T47D (cell line): ENCODE measurements around the gene UMODL1.

Experiments used
- DNase-seq, 2 experiments: peaks; one replicate each; pipeline versions ENCODE4 v3.0.0 to v3.0.0-alpha.2; 2011 to 2012; ENCODE audit warnings: low read depth in 1 of 2, low spot score in 1 of 2
- JUND ChIP-seq: IDR thresholded peaks from 2 replicates; pipeline ENCODE4 v1.6.1; 2012; ENCODE audit warnings: low read depth
- in situ Hi-C: cut with HindIII; loops from 2 replicates; pipeline ENCODE4 v1.10.0; 2016; ENCODE audit warnings: low sequenced_read_pairs, low pct_unique_long_range_greater_than_20kb

The UMODL1 gene

GRCh38 chr21:42124081-42124480 lies 53.0 kb downstream of the UMODL1 start:
- DNase-seq = no peak
- in situ Hi-C loops = no loop called here
- no peak for TF ChIP-seq JUND

- in situ Hi-C loops = no loop called here
- no peak for DNase-seq
- TF ChIP-seq JUND = no peak
Observed at GRCh38 chr21:42124826-42125570, 53.9 kb downstream of the UMODL1 start.

- no peak for TF ChIP-seq JUND
- peak in 1 of 2 experiments; percentile 54 for DNase-seq
- in situ Hi-C loops = no loop called here
Observed at GRCh38 chr21:42125571-42126544, 54.7 kb downstream of the UMODL1 start.

- DNase-seq = no peak
- in situ Hi-C loops = no loop called here
- TF ChIP-seq JUND = no peak
Observed at GRCh38 chr21:42127164-42128150, 56.3 kb downstream of the UMODL1 start.

- no peak for TF ChIP-seq JUND
- no peak for DNase-seq
- in situ Hi-C loops = no loop called here
Observed at GRCh38 chr21:42129300-42130266, 58.5 kb downstream of the UMODL1 start.

- TF ChIP-seq JUND = no peak
- DNase-seq = no peak
- in situ Hi-C loops = no loop called here
Observed at GRCh38 chr21:42130441-42130840, 59.3 kb downstream of the UMODL1 start.

- TF ChIP-seq JUND = no peak
- in situ Hi-C loops = no loop called here
- no peak for DNase-seq
Observed at GRCh38 chr21:42132183-42132582, 61.1 kb downstream of the UMODL1 start.

GRCh38 chr21:42133131-42133530 lies 62.0 kb downstream of the UMODL1 start:
- no peak for TF ChIP-seq JUND
- in situ Hi-C loops = no loop called here
- no peak for DNase-seq

GRCh38 chr21:42135386-42136052 lies 64.4 kb downstream of the UMODL1 start:
- TF ChIP-seq JUND = no peak
- DNase-seq = no peak
- in situ Hi-C loops = no loop called here

GRCh38 chr21:42137191-42137904 lies 66.2 kb downstream of the UMODL1 start:
- TF ChIP-seq JUND = no peak
- no peak for DNase-seq
- in situ Hi-C loops = no loop called here
